ENCODE results near the gene NATD1.

GRCh38 chr17:21268596-21269188 lies 15.5 kb upstream of the NATD1 start:
- TF ChIP-seq CTCF (IDR thresholded peaks at IDR 0.05; ENCODE audit: low read depth, low read length, missing input control) (no peak), YY1 (IDR thresholded peaks at IDR 0.05) (no peak), ZBTB33 (IDR thresholded peaks at IDR 0.05) (no peak), RAD21 (IDR thresholded peaks at IDR 0.05) (no peak), ATF3 (IDR thresholded peaks at IDR 0.05) (no peak), RXRA (IDR thresholded peaks at IDR 0.05) (no peak), REST (IDR thresholded peaks at IDR 0.05) (no peak), GABPA (IDR thresholded peaks at IDR 0.05 in 1 of 2, conservative IDR thresholded peaks at IDR 0.05 in 1 of 2) (no peak), SP1 (IDR thresholded peaks at IDR 0.05) (no peak), TAF1 (conservative IDR thresholded peaks at IDR 0.05) (no peak), JUND (IDR thresholded peaks at IDR 0.05) (no peak), HNF4A (conservative IDR thresholded peaks at IDR 0.05) (no peak)

Data from liver (tissue), 3 donors.